ENCODE data around the gene AKAP13.

GRCh38 chr15:85623315-85624049, 243.1 kb downstream of the AKAP13 start:
- TF ChIP-seq, protein P1, sequence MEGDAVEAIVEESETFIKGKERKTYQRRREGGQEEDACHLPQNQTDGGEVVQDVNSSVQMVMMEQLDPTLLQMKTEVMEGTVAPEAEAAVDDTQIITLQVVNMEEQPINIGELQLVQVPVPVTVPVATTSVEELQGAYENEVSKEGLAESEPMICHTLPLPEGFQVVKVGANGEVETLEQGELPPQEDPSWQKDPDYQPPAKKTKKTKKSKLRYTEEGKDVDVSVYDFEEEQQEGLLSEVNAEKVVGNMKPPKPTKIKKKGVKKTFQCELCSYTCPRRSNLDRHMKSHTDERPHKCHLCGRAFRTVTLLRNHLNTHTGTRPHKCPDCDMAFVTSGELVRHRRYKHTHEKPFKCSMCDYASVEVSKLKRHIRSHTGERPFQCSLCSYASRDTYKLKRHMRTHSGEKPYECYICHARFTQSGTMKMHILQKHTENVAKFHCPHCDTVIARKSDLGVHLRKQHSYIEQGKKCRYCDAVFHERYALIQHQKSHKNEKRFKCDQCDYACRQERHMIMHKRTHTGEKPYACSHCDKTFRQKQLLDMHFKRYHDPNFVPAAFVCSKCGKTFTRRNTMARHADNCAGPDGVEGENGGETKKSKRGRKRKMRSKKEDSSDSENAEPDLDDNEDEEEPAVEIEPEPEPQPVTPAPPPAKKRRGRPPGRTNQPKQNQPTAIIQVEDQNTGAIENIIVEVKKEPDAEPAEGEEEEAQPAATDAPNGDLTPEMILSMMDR (IDR thresholded peaks at IDR 0.05) = no peak
- TF ChIP-seq POLR2A (IDR thresholded peaks at IDR 0.05) = no peak

All from testis (tissue), 2 donors.